Hypothalamus (tissue), 51 donors: Measurements from ENCODE around the gene HOXB2.
A peak's percentile ranks its signal among the peaks of the same experiment; 100 is the strongest.

ENCODE experiments used
- DNase-seq, 51 donors: peaks; one replicate each; lab custom pipeline; 2025; lab: John Stamatoyannopoulos, UW

The HOXB2 gene

GRCh38 chr17:48545022-48545375 lies at the start of gene HOXB2:
TSS of gene HOXB2 (minus strand) at chr17:48545109. CDS start at chr17:48544911, 198 bp downstream.
- DNase-seq: no peak

GRCh38 chr17:48593840-48594537 lies 49.1 kb upstream of the HOXB2 start:
- DNase-seq: peak in 5 of 51 donors; percentile 2 to 23 (median 8)

- no peak for DNase-seq
Observed at GRCh38 chr17:48593126-48593829, 48.4 kb upstream of the HOXB2 start, which contains the start of gene HOXB5. TSS of gene HOXB5 (minus strand) at chr17:48593779. CDS start at chr17:48593682, 97 bp downstream.

GRCh38 chr17:48592577-48592976 lies 47.7 kb upstream of the HOXB2 start:
- no peak for DNase-seq

- DNase-seq: no peak
Observed at GRCh38 chr17:48592057-48592514, 47.2 kb upstream of the HOXB2 start.

GRCh38 chr17:48591255-48592056 lies 46.5 kb upstream of the HOXB2 start:
- no peak for DNase-seq

GRCh38 chr17:48590607-48591161 lies 45.8 kb upstream of the HOXB2 start:
- DNase-seq: no peak

GRCh38 chr17:48589831-48590606 lies 45.1 kb upstream of the HOXB2 start, which contains the start of gene HOXB3:
TSS of gene HOXB3 (minus strand) at chr17:48590241. CDS start at chr17:48552474, 37,767 bp downstream.
- DNase-seq: no peak

- no peak for DNase-seq
Observed at GRCh38 chr17:48589060-48589830, 44.3 kb upstream of the HOXB2 start.

- no peak for DNase-seq
Observed at GRCh38 chr17:48588528-48588927, 43.6 kb upstream of the HOXB2 start.

GRCh38 chr17:48588074-48588415 lies 43.1 kb upstream of the HOXB2 start:
- no peak for DNase-seq

GRCh38 chr17:48587276-48588073 lies 42.6 kb upstream of the HOXB2 start:
- DNase-seq: no peak

GRCh38 chr17:48586355-48587258 lies 41.7 kb upstream of the HOXB2 start:
- no peak for DNase-seq

GRCh38 chr17:48584223-48584741 lies 39.4 kb upstream of the HOXB2 start:
- DNase-seq: no peak

GRCh38 chr17:48583708-48584222 lies 38.9 kb upstream of the HOXB2 start:
- DNase-seq: no peak

- no peak for DNase-seq
Observed at GRCh38 chr17:48582750-48583069, 37.8 kb upstream of the HOXB2 start.
